ENCODE results near the gene KAZN. TPM values are rescaled to one million over a fixed set of nuclear protein-coding genes. Genes with fewer than 3 reads are reported as not detected.

KAZN gene
- total and polyA plus RNA-seq, 2 donors from 2014 or later, result 17.4 to 60.8 TPM

DNA sequence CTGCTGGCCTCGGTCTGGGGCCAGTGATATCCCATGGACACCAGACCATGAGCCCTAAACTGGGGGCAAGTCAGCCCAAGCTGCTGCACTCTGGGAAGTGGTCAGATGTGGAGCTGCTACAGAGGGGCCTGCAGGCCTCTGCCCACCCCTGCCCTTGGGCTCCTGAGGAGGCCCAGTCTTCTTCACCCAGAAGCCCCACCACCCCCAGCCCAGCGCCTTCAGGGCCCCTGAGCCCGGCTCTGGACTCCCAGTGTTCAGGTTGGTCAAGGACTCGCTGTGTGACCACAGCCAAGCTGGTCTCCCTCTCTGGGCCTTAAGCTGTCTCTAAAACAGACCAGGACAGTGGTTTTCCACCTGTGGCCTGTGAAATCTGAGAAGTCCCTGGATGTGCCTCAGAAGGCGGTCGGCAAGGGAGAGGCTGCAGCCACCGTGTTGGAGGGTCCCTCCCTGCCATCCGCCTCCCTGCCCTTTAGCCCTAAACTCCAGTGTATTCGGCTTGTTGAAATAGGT lies 475.4 kb downstream of the KAZN start:
- TF ChIP-seq, protein P1, sequence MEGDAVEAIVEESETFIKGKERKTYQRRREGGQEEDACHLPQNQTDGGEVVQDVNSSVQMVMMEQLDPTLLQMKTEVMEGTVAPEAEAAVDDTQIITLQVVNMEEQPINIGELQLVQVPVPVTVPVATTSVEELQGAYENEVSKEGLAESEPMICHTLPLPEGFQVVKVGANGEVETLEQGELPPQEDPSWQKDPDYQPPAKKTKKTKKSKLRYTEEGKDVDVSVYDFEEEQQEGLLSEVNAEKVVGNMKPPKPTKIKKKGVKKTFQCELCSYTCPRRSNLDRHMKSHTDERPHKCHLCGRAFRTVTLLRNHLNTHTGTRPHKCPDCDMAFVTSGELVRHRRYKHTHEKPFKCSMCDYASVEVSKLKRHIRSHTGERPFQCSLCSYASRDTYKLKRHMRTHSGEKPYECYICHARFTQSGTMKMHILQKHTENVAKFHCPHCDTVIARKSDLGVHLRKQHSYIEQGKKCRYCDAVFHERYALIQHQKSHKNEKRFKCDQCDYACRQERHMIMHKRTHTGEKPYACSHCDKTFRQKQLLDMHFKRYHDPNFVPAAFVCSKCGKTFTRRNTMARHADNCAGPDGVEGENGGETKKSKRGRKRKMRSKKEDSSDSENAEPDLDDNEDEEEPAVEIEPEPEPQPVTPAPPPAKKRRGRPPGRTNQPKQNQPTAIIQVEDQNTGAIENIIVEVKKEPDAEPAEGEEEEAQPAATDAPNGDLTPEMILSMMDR (IDR thresholded peaks at IDR 0.05; ENCODE audit: borderline replicate concordance, extremely low read depth, insufficient read depth), result no peak
- Histone ChIP-seq H3K9ac (ENCODE audit: low read length in 3 of 3) (no peak overlapping the region), H3K27ac (ENCODE audit: low read depth in 2 of 2, low read length in 2 of 2) (no peak overlapping the region), H3K27me3 (ENCODE audit: control insufficient read depth, insufficient read depth, low read length) (no peaks in the 10 kb centered on the region), H3K4me3 (ENCODE audit: low read length in 3 of 3) (no peak overlapping the region), H3K4me1 (ENCODE audit: control insufficient read depth in 2 of 3, insufficient read depth in 2 of 3, low read depth in 1 of 3, low read length in 3 of 3) (no peaks in the 10 kb centered on the region), H3K9me3 (ENCODE audit: control insufficient read depth in 2 of 3, insufficient read depth in 1 of 3, low read length in 3 of 3) (no peaks in the 10 kb centered on the region), H3K36me3 (ENCODE audit: control insufficient read depth in 2 of 3, insufficient read depth in 3 of 3, low read length in 3 of 3) (no peaks in the 10 kb centered on the region)
- DNase-seq (no peak), FAIRE-seq (no peak)
- intact Hi-C loops (cut with DNase I), result no loop called here

DNA sequence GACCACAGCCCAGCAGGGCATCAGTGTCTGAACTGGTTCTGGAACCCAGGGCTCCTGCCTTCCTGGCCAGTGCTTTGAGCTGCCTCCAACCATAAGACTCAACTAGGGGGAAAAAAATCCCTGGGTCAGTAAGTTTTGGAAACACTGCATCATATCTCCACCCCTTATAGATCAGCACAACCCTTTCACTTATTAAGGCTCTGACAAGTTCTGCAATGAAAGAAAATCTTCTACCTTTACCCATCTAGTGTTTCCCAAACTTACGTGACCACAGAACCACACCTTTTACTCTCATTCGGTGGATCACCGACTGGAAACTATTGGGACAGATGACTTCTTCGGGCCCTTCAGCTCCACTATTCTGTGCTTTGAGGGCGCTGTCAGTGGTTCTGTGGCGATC lies 476.7 kb downstream of the KAZN start:
- no peaks in the 10 kb centered on the region for H3K27me3 ChIP-seq (ENCODE audit: control insufficient read depth, insufficient read depth, low read length)
- TF ChIP-seq, protein P1 (IDR thresholded peaks at IDR 0.05; ENCODE audit: borderline replicate concordance, extremely low read depth, insufficient read depth), result no peak
- intact Hi-C loops (cut with DNase I), result no loop called here
- no peak overlapping the region for H3K9ac ChIP-seq (ENCODE audit: low read length in 3 of 3)
- H3K36me3 ChIP-seq (ENCODE audit: control insufficient read depth in 2 of 3, insufficient read depth in 3 of 3, low read length in 3 of 3), result no peaks in the 10 kb centered on the region
- DNase-seq (no peak), FAIRE-seq (no peak)
- no peak overlapping the region for H3K4me3 ChIP-seq (ENCODE audit: low read length in 3 of 3)
- no peaks in the 10 kb centered on the region for H3K9me3 ChIP-seq (ENCODE audit: control insufficient read depth in 2 of 3, insufficient read depth in 1 of 3, low read length in 3 of 3)
- H3K27ac ChIP-seq (ENCODE audit: low read depth in 2 of 2, low read length in 2 of 2), result no peak overlapping the region
- H3K4me1 ChIP-seq (ENCODE audit: control insufficient read depth in 2 of 3, insufficient read depth in 2 of 3, low read depth in 1 of 3, low read length in 3 of 3), result no peaks in the 10 kb centered on the region

DNA sequence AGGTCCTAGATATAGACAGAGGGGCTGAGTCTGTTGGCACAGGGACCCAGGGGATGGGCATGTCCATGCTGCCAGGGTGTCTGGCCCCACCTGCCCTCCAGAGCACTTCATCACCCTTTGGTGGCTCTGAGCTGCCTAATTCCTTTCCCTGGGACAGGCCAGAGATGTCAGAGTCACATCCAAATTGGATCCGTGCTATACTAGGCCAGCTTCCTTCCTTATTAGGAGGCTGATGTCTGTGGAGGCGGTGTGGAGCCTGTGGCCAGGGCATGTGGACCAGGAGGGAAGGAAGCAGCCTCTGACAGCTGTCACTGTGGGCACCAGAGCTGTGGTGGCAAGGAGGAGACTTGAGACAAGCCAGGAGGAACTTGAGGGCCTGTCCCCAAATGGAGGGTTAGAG lies 477.3 kb downstream of the KAZN start:
- no peak overlapping the region for H3K9ac ChIP-seq (ENCODE audit: low read length in 3 of 3)
- no peak overlapping the region for H3K27ac ChIP-seq (ENCODE audit: low read depth in 2 of 2, low read length in 2 of 2)
- H3K27me3 ChIP-seq (ENCODE audit: control insufficient read depth, insufficient read depth, low read length), result no peaks in the 10 kb centered on the region
- intact Hi-C loops (cut with DNase I), result no loop called here
- no peaks in the 10 kb centered on the region for H3K36me3 ChIP-seq (ENCODE audit: control insufficient read depth in 2 of 3, insufficient read depth in 3 of 3, low read length in 3 of 3)
- no peaks in the 10 kb centered on the region for H3K9me3 ChIP-seq (ENCODE audit: control insufficient read depth in 2 of 3, insufficient read depth in 1 of 3, low read length in 3 of 3)
- TF ChIP-seq, protein P1 (IDR thresholded peaks at IDR 0.05; ENCODE audit: borderline replicate concordance, extremely low read depth, insufficient read depth), result no peak
- no peak overlapping the region for H3K4me3 ChIP-seq (ENCODE audit: low read length in 3 of 3)
- FAIRE-seq (no peak), DNase-seq (no peak)
- H3K4me1 ChIP-seq (ENCODE audit: control insufficient read depth in 2 of 3, insufficient read depth in 2 of 3, low read depth in 1 of 3, low read length in 3 of 3), result no peaks in the 10 kb centered on the region

DNA sequence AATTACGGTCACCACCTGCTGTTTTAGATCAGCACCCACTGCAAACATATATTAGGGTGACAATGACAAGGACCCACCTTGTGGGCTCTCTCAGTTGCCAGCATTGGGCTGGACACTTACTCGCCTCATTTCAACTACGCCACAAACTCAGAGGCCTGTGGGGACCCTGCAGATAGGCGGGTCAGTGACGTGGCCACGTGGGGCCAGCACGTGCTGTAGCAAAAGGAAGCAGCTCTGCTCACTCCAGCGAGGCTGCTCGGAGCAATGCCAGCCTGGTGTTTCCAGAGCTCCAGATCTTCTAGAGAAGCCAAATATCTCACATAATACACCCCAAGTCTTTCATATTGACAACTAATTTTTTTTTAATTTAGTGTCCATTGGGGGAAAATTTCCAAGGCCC lies 478.3 kb downstream of the KAZN start:
- intact Hi-C loops (cut with DNase I), result no loop called here
- FAIRE-seq (no peak), DNase-seq (no peak)
- Histone ChIP-seq H3K9ac (ENCODE audit: low read length in 3 of 3) (no peak overlapping the region), H3K27ac (ENCODE audit: low read depth in 2 of 2, low read length in 2 of 2) (no peak overlapping the region), H3K9me3 (ENCODE audit: control insufficient read depth in 2 of 3, insufficient read depth in 1 of 3, low read length in 3 of 3) (no peaks in the 10 kb centered on the region), H3K36me3 (ENCODE audit: control insufficient read depth in 2 of 3, insufficient read depth in 3 of 3, low read length in 3 of 3) (no peaks in the 10 kb centered on the region), H3K4me3 (ENCODE audit: low read length in 3 of 3) (no peak overlapping the region), H3K4me1 (ENCODE audit: control insufficient read depth in 2 of 3, insufficient read depth in 2 of 3, low read depth in 1 of 3, low read length in 3 of 3) (no peaks in the 10 kb centered on the region), H3K27me3 (ENCODE audit: control insufficient read depth, insufficient read depth, low read length) (no peaks in the 10 kb centered on the region)
- TF ChIP-seq, protein P1 (IDR thresholded peaks at IDR 0.05; ENCODE audit: borderline replicate concordance, extremely low read depth, insufficient read depth), result no peak

All from kidney (tissue), 14 donors.